Stimulated activated effector memory CD8-positive, alpha-beta T cell treated with anti-CD3 and anti-CD28 coated beads, Interleukin-12 subunit alpha, Interleukin-12 subunit beta, amount 100 ng/mL, for 72 hours (primary cell): ENCODE measurements around the gene FARP2.
A peak's percentile ranks its signal among the peaks of the same experiment; 100 is the strongest.
"Not testable (repeated sequence)": the region's sequence is repeated elsewhere in the genome, so short reads cannot be mapped to it uniquely, and the experiment has no call there.

ENCODE experiments used
- ATAC-seq: fragments of 150-1000 bp; cut with Tn5 transposase; 2 replicates; pipeline ENCODE4 v1.10.0; 2021
- DNase-seq, 2 donors: peaks; one replicate each; pipeline ENCODE4 v3.0.0; 2021 to 2022; ENCODE audit warnings: low spot score in 2 of 2
- H3K27ac Mint-ChIP-seq: one replicate; pipeline ENCODE4 v1.8.0; 2022; ENCODE audit warnings: mild to moderate bottlenecking, mixed read lengths
- H3K36me3 Mint-ChIP-seq: one replicate; pipeline ENCODE4 v1.8.0; 2022; ENCODE audit warnings: mild to moderate bottlenecking, mixed read lengths
- H3K4me1 Mint-ChIP-seq: one replicate; pipeline ENCODE4 v1.8.0; 2022; ENCODE audit warnings: mixed read lengths
- H3K4me3 Mint-ChIP-seq: one replicate; pipeline ENCODE4 v1.8.0; 2022; ENCODE audit warnings: mild to moderate bottlenecking, mixed read lengths
- H3K9me3 Mint-ChIP-seq: one replicate; pipeline ENCODE4 v1.8.0; 2022; ENCODE audit warnings: mixed read lengths

Gene FARP2

DNA sequence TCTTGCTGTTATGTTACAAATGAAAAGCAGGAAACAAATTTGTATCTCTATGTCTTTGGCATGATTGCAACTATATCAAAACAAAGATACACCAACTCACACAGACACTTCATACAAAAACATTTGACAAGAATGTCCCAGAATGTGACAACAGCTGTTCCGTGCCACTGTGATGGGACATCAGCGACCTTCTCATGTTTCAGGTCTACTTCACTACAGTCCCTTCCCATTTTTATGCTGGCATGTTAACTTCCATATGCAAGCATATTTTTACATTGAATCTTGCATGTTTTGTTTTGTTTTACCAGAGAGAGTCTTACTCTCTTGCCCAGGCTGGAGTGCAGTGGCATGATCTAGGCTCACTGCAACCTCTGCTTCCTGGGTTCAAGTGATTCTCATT lies 81.1 kb downstream of the FARP2 start:
- Mint-ChIP-seq H3K36me3 (peaks cover 79% of the 10 kb centered on the region), H3K4me3 (no peak overlapping the region)

GRCh38 chr2:241441492-241441891 lies 85.4 kb downstream of the FARP2 start:
- peaks cover 66% of the 10 kb centered on the region for H3K36me3 Mint-ChIP-seq
- ATAC-seq = no peak
- no peak overlapping the region for H3K4me3 Mint-ChIP-seq
- peaks cover 24% of the 10 kb centered on the region for H3K4me1 Mint-ChIP-seq
- no peaks in the 10 kb centered on the region for H3K9me3 Mint-ChIP-seq
- H3K27ac Mint-ChIP-seq = no peak overlapping the region
- no peak for DNase-seq

More for the DNA sequence above, 81.1 kb downstream of the FARP2 start:
- no peaks in the 10 kb centered on the region for H3K4me1 Mint-ChIP-seq
- ATAC-seq (no peak), DNase-seq (no peak)
- no peak overlapping the region for H3K27ac Mint-ChIP-seq
- H3K9me3 Mint-ChIP-seq = no peaks in the 10 kb centered on the region

DNA sequence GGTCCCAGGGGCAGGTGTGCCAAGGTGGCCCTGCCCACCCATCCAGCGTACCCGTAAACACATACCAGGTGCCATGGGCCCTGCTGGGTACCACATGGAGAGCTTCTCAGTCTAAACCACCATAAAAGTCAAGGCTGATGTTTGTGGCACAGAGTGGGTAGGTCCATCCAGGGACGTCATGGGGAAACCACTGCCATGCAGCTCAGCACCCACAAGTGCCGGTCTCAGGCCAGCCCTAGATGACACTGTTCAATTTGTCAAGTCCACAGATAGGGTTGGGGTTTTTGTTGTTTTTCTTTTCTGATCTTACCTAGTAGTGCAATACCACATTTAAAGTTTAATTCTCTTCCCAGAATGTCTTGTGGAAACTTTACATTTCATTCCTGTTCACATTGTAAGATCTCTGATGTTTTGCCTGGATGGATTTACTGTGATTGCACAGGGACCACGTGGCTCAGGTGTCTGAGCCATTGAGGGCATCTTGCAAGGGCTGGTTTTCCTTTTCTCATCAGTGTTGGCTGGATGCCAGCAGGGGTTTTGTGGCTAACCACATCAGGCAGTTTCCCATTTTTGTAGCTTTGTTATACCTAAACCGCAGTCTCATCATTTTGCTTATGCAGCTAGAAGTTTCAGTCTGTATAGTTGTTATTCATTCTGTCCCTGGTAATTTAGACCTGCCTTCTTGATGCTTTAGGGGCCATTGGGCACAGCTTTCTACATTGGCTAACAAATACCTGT lies 87.6 kb downstream of the FARP2 start:
- Mint-ChIP-seq H3K9me3 (no peaks in the 10 kb centered on the region), H3K36me3 (peaks cover 46% of the 10 kb centered on the region), H3K4me3 (peak overlapping the region; percentile 15), H3K4me1 (peaks cover 24% of the 10 kb centered on the region), H3K27ac (peak overlapping the region; percentile 93)
- peak; percentile 89 to 97 for DNase-seq
- peak; percentile 93 for ATAC-seq

- Mint-ChIP-seq H3K27ac (no peak overlapping the region), H3K9me3 (no peaks in the 10 kb centered on the region), H3K36me3 (peaks cover 39% of the 10 kb centered on the region), H3K4me3 (no peak overlapping the region), H3K4me1 (peaks cover 24% of the 10 kb centered on the region)
- DNase-seq (no peak), ATAC-seq (no peak)
Observed at GRCh38 chr2:241445426-241445825, 89.3 kb downstream of the FARP2 start.

- H3K4me1 Mint-ChIP-seq, H3K9me3 Mint-ChIP-seq, DNase-seq, H3K4me3 Mint-ChIP-seq, H3K36me3 Mint-ChIP-seq, H3K27ac Mint-ChIP-seq, ATAC-seq: not testable (repeated sequence)
Observed at GRCh38 chr2:241450092-241450491, 94.0 kb downstream of the FARP2 start.

DNA sequence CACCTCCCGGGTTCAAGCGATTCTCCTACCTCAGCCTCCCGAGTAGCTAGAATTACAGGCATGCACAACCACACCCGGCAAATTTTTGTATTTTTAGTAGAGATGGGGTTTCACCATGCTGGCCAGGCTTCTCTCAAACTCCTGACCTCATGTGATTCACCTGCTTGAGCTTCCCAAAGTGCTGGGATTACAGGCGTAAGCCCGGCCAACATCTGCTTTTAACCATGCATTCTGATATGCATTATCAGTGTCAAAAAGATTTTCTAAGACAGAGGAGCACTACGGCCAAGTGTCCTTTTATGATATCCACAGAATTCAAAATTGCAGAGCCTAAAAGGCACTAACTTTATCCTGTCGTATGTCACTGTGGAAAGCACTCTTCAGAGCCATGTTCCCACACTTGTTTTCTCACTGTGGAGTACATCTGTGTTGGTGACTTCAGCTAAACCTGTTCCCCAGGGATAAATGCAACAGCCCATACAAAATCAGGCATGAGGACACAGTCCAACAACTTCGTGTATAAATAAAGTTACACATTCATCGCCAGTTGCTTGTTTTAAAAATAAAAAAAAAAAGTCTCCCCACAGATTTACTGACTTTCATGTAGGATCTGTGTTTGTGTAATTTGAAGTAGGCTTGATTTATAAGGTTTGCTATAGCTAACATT lies 95.9 kb downstream of the FARP2 start:
- ATAC-seq (no peak), DNase-seq (no peak)
- H3K36me3 Mint-ChIP-seq = no peaks in the 10 kb centered on the region
- H3K9me3 Mint-ChIP-seq = no peaks in the 10 kb centered on the region
- no peak overlapping the region for H3K27ac Mint-ChIP-seq
- H3K4me3 Mint-ChIP-seq = no peak overlapping the region
- H3K4me1 Mint-ChIP-seq = no peaks in the 10 kb centered on the region

DNA sequence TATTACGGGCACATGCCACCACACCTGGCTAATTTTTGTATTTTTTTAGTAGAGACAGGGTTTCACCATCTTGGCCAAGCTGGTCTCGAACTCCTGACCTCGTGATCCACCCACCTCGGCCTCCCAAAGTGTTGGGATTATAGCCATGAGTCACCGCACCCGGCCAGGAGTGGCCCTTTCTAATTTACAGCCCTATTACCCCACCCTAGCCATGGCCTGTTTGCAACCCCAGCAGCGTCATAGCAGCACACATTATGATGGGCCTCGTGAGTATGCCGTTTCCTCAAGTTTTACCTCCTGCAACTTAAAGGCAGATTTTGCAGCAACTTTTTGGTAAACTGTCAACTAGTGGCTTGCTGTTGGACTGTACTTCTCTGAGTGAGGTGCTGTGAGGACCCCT lies 97.8 kb downstream of the FARP2 start:
- DNase-seq, H3K27ac Mint-ChIP-seq, ATAC-seq, H3K9me3 Mint-ChIP-seq, H3K36me3 Mint-ChIP-seq, H3K4me1 Mint-ChIP-seq, H3K4me3 Mint-ChIP-seq: not testable (repeated sequence)

DNA sequence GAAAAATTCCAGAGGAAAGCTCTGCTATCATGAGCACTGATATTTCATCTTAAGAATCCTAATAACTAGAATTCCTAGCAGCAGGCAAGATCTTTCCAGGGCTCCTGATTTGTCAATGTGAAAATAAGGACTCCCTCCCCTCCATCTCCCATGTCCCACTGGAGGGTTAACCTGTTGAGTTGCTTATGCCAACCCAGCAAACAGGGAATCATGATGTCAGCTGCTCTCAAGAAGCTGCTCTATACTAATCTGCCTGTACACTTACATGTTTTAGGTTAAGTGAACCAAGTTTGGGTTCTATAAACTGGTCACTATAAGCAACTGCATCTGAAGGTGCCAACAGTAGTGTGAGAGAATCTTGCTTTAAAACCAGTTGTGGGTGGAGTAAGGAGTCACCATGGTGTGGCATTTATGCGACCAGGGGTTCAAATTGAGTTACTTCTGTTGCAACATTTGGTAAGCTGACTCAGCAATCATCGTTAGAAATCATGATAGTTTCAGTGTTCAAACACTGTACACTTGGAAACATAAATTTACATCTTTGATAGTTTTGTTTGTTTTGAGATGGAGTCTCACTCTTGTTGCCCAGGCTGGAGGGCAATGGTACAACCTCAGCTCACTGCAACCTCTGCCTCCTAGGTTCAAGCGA lies 98.9 kb downstream of the FARP2 start:
- H3K9me3 Mint-ChIP-seq = no peaks in the 10 kb centered on the region
- no peak overlapping the region for H3K27ac Mint-ChIP-seq
- no peak overlapping the region for H3K4me3 Mint-ChIP-seq
- no peaks in the 10 kb centered on the region for H3K36me3 Mint-ChIP-seq
- no peak for ATAC-seq
- no peak for DNase-seq
- H3K4me1 Mint-ChIP-seq = no peaks in the 10 kb centered on the region

DNA sequence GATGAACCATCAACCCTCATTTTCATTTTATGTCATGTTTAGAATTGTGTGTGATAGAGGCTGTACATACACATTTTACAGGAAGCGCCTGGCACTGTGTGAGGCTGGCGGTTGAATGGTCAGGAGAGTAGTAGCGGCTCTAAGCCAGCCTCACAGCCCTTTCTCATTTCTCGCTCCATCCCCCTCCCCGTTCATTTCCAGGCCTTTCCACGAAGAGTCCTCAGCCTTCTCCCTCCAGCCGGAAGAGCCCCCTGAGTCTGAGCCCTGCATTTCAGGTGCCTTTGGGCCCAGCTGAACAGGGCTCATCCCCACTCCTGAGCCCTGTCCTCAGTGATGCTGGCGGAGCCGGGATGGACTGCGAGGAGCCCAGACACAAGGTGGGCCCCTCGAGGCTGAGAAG lies 100.5 kb downstream of the FARP2 start:
- Mint-ChIP-seq H3K9me3 (no peaks in the 10 kb centered on the region), H3K36me3 (no peaks in the 10 kb centered on the region), H3K4me3 (no peak overlapping the region), H3K4me1 (no peaks in the 10 kb centered on the region), H3K27ac (no peak overlapping the region)
- no peak for DNase-seq
- no peak for ATAC-seq

- no peak overlapping the region for H3K4me3 Mint-ChIP-seq
- no peaks in the 10 kb centered on the region for H3K36me3 Mint-ChIP-seq
- H3K9me3 Mint-ChIP-seq = no peaks in the 10 kb centered on the region
- ATAC-seq = peak; percentile 16
- no peak overlapping the region for H3K27ac Mint-ChIP-seq
- DNase-seq = no peak
- H3K4me1 Mint-ChIP-seq = no peaks in the 10 kb centered on the region
Observed at GRCh38 chr2:241458687-241459086, 102.6 kb downstream of the FARP2 start.

DNA sequence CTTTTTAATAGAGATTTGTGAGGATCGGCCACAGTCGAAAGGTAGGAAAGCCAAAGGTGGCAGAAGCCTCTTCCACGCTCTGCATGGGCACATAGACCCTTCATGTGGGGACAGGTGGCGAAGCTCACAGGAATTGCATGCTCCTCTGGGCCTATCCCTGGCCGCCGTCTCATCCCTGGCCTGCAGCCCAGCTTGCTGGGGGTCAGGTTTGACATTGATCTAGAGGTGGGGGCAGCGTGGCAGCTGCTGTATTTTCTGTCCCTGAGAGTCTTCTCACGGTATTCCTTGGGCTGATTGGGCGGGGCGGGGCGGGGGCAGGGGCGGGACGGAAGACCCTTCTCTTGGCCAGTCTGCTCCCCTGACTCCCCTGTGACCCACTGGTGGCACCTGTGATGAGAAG lies 103.4 kb downstream of the FARP2 start:
- Mint-ChIP-seq H3K4me3 (no peak overlapping the region), H3K4me1 (no peaks in the 10 kb centered on the region), H3K36me3 (no peaks in the 10 kb centered on the region), H3K9me3 (no peaks in the 10 kb centered on the region), H3K27ac (no peak overlapping the region)
- no peak for DNase-seq
- ATAC-seq = no peak

GRCh38 chr2:241460631-241461030 lies 104.5 kb downstream of the FARP2 start:
- H3K9me3 Mint-ChIP-seq = no peaks in the 10 kb centered on the region
- ATAC-seq = no peak
- no peak overlapping the region for H3K4me3 Mint-ChIP-seq
- H3K27ac Mint-ChIP-seq = no peak overlapping the region
- no peaks in the 10 kb centered on the region for H3K4me1 Mint-ChIP-seq
- H3K36me3 Mint-ChIP-seq = no peaks in the 10 kb centered on the region
- DNase-seq = no peak

DNA sequence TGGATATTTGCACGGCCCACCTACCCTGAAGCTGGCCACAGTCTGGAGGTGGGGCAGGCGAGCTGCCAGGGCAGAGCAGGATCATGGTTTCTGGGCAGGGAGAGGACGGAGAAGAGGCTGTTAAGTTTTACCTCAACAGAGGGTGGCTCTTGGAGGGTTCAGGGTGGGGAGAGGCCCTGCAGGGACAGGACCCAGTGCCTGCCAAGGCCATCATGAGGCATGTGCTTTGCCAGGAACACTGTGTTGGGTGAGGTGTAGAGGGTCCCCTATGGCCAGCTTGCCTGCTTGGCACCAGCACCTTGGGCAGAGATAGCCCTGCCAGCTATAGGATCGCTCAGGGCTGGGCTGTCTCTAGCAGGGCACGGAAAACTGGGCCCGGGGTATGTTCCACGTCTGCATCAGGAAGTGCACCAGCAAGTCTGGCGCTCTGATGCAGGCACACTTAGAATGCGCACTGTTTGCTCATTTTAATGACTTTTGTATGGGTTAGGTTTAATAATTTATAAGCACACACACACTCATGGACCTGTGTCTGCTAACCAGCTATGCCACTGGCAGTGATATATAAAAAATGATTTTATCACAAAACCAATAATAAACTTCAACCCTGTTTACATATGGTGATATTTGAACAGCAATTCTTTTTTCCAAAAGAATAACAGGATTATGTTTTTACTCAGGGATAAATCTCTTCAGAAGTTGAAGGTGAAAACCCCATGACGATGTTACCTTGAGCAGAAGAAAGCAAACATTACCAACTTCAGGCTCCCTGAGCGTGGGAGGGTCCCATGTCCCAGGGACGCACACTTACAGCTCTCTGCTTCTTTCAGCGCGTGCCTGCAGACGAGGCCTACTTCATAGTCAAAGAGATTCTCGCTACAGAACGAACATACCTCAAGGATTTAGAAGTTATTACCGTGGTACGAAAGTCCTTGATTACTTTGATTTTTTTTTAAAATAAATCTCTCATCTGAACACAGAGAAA lies 105.9 kb downstream of the FARP2 start:
- Mint-ChIP-seq H3K36me3 (no peaks in the 10 kb centered on the region), H3K4me1 (no peaks in the 10 kb centered on the region), H3K4me3 (no peak overlapping the region), H3K27ac (no peak overlapping the region), H3K9me3 (no peaks in the 10 kb centered on the region)
- DNase-seq (no peak), ATAC-seq (no peak)

DNA sequence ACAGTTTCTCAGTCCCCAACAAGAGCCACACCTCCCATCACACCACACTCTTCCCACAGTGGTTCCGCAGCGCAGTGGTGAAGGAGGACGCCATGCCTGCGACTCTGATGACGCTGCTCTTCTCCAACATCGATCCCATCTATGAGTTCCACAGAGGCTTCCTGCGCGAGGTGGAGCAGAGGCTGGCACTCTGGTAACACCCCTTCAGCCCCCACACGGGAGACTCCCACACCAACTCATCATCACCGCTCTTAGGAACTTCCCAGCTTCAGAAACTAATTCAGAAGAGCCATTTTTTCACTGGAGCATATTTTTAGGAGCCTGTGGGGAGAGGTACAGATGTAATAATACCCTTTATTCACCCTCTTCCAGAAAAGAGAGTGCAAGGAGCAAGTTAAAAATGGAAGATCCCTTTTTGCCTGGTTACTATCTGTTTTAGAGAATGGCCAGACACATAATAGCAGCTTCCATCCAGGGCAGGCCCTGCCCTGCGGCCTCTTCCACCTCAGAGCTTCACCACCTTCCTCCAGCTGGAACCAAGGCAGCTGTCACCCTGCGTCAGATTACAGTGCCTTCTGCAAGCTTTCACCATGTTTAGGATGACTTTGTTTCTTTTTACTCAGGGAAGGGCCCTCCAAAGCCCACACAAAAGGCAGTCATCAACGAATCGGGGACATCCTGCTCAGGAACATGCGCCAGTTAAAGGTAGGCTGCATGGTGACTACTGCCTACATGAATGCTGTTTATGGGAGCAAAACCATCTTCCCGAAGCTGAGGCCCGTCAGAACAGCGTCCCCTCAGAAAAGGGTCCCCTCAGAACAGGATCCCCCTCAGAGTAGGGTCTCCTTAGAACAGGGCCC lies 107.4 kb downstream of the FARP2 start:
- no peak for DNase-seq
- no peak for ATAC-seq
- Mint-ChIP-seq H3K36me3 (no peaks in the 10 kb centered on the region), H3K4me3 (no peak overlapping the region), H3K27ac (no peak overlapping the region), H3K9me3 (no peaks in the 10 kb centered on the region), H3K4me1 (no peaks in the 10 kb centered on the region)
